SIG-M5 treated with dmso at 0.1 percent for 504 hours (cell line): ENCODE measurements around the gene TSPAN5.

ENCODE experiments used
- DNase-seq: peaks from one replicate; lab custom pipeline; 2025; ENCODE audit not compliant: unreplicated experiment; lab: John Stamatoyannopoulos, UW

The TSPAN5 gene

GRCh38 chr4:98522062-98522461 lies 136.3 kb downstream of the TSPAN5 start:
- no peak for DNase-seq

- no peak for DNase-seq
Observed at GRCh38 chr4:98521486-98521885, 136.9 kb downstream of the TSPAN5 start.

- no peak for DNase-seq
Observed at GRCh38 chr4:98519268-98519977, 139.0 kb downstream of the TSPAN5 start.

GRCh38 chr4:98518559-98519267 lies 139.7 kb downstream of the TSPAN5 start:
- no peak for DNase-seq

GRCh38 chr4:98517218-98518021 lies 141.0 kb downstream of the TSPAN5 start:
- DNase-seq, result no peak

GRCh38 chr4:98516441-98517217 lies 141.8 kb downstream of the TSPAN5 start:
- DNase-seq, result no peak

GRCh38 chr4:98516042-98516440 lies 142.4 kb downstream of the TSPAN5 start:
- DNase-seq, result no peak

- DNase-seq, result no peak
Observed at GRCh38 chr4:98515470-98515809, 143.0 kb downstream of the TSPAN5 start.

GRCh38 chr4:98514741-98515469 lies 143.5 kb downstream of the TSPAN5 start:
- DNase-seq, result no peak

GRCh38 chr4:98512918-98513317 lies 145.5 kb downstream of the TSPAN5 start:
- no peak for DNase-seq

- DNase-seq, result peak; percentile 43
Observed at GRCh38 chr4:98510757-98511517, 147.5 kb downstream of the TSPAN5 start.

- no peak for DNase-seq
Observed at GRCh38 chr4:98510340-98510739, 148.1 kb downstream of the TSPAN5 start.

GRCh38 chr4:98509721-98510120 lies 148.7 kb downstream of the TSPAN5 start:
- DNase-seq, result no peak

GRCh38 chr4:98508829-98509598 lies 149.4 kb downstream of the TSPAN5 start:
- no peak for DNase-seq

- no peak for DNase-seq
Observed at GRCh38 chr4:98508248-98508647, 150.2 kb downstream of the TSPAN5 start.

- no peak for DNase-seq
Observed at GRCh38 chr4:98507299-98507698, 151.1 kb downstream of the TSPAN5 start.

- DNase-seq, result no peak
Observed at GRCh38 chr4:98506462-98507132, 151.8 kb downstream of the TSPAN5 start.

GRCh38 chr4:98505992-98506391 lies 152.4 kb downstream of the TSPAN5 start:
- DNase-seq, result no peak
